ENCODE measurements around the gene KDM4C.
A peak's percentile ranks its signal among the peaks of the same experiment; 100 is the strongest.

Gene KDM4C

DNA sequence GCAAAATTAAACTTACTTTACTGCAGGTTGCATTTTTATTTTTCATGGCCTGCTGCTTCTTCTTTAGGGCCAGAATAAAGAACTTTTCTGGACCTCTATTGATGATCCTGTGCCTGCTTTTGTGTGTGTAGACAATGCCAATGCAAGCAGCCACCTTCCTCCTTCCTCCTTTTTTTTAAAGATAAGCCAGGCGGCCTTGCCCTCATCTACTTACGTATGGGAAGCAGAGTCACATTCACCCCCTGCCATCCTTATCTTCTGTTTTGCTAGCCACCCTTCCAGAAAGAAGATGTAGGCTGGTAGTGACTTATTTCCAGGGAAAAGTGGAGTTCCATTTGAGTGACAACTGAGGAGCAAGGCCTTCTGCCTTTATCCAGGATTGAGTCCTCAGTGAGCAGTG is 122.9 kb downstream of the KDM4C start:
- no peak overlapping the region for H3K27ac Mint-ChIP-seq
- peaks cover 9% of the 10 kb centered on the region for H3K36me3 Mint-ChIP-seq (ENCODE audit: low read depth)
- H3K4me1 Mint-ChIP-seq (ENCODE audit: low read depth), result peaks cover 7% of the 10 kb centered on the region
- no peaks in the 10 kb centered on the region for H3K9me3 Mint-ChIP-seq
- H3K4me3 Mint-ChIP-seq, result no peak overlapping the region
- no peaks in the 10 kb centered on the region for H3K27me3 Mint-ChIP-seq (ENCODE audit: low read depth)

DNA sequence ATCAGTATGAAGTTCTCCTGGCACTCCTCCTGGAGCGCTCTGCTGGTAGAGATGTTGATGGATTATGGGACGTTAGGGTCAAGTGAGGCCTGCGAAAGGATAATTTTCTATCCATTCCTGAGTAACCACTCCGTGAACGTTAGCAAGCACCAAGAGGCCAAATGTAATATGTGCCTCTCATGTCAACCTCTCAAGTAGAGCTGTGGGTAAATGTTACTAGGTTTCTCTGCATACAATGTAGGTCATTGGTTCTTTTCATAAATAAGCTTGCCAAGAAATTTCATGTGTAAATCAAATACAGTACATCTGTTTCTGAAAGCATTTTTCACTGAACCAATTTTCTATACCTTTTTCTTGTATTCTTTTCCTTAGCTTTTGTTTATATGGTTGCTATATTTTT is 126.3 kb downstream of the KDM4C start:
- peaks cover 19% of the 10 kb centered on the region for H3K36me3 Mint-ChIP-seq (ENCODE audit: low read depth)
- no peak overlapping the region for H3K4me3 Mint-ChIP-seq
- H3K9me3 Mint-ChIP-seq, result no peaks in the 10 kb centered on the region
- no peaks in the 10 kb centered on the region for H3K27me3 Mint-ChIP-seq (ENCODE audit: low read depth)
- H3K27ac Mint-ChIP-seq, result no peak overlapping the region
- H3K4me1 Mint-ChIP-seq (ENCODE audit: low read depth), result peaks cover 2% of the 10 kb centered on the region

DNA sequence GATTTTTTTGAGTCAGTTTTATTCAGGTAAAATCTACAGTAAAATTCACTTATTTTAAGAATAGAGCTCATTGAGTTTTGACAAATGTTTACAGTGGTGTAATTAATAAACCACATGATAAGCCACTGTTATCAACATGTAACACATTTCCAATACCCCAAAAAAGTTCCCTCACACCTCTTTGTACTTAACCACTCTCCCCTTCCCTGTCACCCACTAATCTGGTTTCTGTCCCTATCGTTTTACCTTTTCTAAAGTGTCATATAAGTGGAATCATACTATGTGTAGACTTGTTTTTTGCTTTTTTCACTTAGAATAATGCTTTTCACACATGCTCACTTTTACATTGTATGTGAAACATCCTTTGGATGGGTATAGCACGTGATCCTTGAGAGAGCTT is 127.2 kb downstream of the KDM4C start:
- no peaks in the 10 kb centered on the region for H3K27me3 Mint-ChIP-seq (ENCODE audit: low read depth)
- peaks cover 2% of the 10 kb centered on the region for H3K4me1 Mint-ChIP-seq (ENCODE audit: low read depth)
- peaks cover 20% of the 10 kb centered on the region for H3K36me3 Mint-ChIP-seq (ENCODE audit: low read depth)
- H3K4me3 Mint-ChIP-seq, result no peak overlapping the region
- no peaks in the 10 kb centered on the region for H3K9me3 Mint-ChIP-seq
- H3K27ac Mint-ChIP-seq, result no peak overlapping the region

DNA sequence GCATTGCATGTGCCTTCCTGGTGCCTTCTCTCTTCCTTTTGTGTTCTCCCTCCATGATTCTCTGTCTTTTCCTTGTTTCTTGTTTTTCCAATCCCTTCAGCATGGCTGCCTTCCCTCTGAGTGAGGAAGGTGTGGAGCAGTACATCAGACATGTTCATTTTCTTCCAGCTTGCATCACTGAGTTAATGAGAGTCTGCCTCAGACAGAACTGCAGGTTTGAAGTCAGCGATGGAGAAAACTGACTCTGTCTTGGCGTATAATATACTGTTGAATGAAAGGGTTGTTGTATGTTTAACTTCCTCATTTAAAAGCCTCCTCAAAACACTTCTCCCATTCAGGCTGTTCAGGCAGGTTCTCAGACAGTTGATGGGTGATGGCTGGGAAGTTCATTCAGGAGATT is 129.3 kb downstream of the KDM4C start:
- no peak overlapping the region for H3K4me3 Mint-ChIP-seq

DNA sequence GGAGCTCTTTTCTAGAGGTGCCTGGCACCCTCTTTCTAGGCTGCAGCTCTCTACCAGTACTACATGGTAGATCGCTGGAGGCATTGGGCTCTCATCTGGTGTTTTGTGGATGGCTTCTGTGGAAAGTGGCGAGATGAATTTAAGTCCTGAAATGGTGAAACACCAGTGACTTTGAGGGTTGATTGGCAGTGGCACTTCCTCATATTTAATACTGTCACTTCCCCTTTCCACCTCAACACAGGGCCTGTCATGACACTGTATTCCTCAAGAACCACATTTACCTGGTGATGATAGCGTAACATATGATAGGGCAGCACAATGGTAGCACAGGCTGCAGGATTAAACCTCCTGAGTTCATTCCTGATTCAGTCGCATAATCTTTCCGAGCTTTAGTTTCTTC is 132.1 kb downstream of the KDM4C start:
- H3K9me3 Mint-ChIP-seq, result no peaks in the 10 kb centered on the region
- peaks cover 30% of the 10 kb centered on the region for H3K36me3 Mint-ChIP-seq (ENCODE audit: low read depth)
- H3K27me3 Mint-ChIP-seq (ENCODE audit: low read depth), result no peaks in the 10 kb centered on the region
- peaks cover 18% of the 10 kb centered on the region for H3K4me1 Mint-ChIP-seq (ENCODE audit: low read depth)
- no peak overlapping the region for H3K4me3 Mint-ChIP-seq
- H3K27ac Mint-ChIP-seq, result no peak overlapping the region

More for the DNA sequence above, 129.3 kb downstream of the KDM4C start:
- Mint-ChIP-seq H3K27me3 (ENCODE audit: low read depth) (no peaks in the 10 kb centered on the region), H3K36me3 (ENCODE audit: low read depth) (peaks cover 20% of the 10 kb centered on the region), H3K27ac (no peak overlapping the region), H3K4me1 (ENCODE audit: low read depth) (peaks cover 2% of the 10 kb centered on the region), H3K9me3 (no peaks in the 10 kb centered on the region)

DNA sequence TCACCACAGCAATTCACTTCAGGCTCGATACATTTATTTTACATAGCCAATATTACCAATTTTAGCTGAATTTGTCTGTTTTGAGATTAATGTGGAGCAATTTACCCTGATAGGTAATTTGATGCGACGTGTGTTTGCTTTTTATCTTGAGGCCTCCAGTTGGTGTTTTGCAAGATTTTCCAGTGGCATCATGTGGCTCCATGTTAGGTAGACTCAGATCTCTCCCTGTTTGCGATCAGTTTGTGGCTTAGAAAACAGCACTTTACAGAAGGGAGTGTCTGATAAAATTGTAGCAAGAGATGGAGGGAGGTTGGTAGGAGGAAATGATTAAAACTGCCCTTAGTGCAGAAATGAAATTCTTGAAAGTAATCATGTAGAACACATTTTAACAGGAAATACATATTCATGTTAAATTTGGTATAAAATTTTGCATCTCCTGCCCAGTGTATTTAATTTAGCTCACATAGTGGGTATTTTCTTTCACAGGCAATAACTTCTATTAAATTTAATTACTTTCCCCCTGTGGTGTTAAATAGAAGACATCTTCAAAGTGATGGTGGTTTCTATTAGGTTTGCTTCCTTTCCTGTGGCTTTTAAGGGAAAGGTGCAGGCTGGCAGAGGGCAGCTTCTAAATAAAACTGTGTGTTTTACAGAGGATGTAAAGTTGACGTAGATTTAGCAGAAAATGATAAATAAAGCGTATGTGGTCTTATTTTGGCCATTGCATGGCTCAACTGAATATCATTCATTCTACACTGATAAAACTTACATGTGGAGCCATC is 135.8 kb downstream of the KDM4C start:
- Mint-ChIP-seq H3K9me3 (no peaks in the 10 kb centered on the region), H3K4me1 (ENCODE audit: low read depth) (peaks cover 29% of the 10 kb centered on the region), H3K27ac (peak overlapping the region; percentile 64), H3K4me3 (peak overlapping the region; percentile 57), H3K27me3 (ENCODE audit: low read depth) (no peaks in the 10 kb centered on the region), H3K36me3 (ENCODE audit: low read depth) (peaks cover 30% of the 10 kb centered on the region)

DNA sequence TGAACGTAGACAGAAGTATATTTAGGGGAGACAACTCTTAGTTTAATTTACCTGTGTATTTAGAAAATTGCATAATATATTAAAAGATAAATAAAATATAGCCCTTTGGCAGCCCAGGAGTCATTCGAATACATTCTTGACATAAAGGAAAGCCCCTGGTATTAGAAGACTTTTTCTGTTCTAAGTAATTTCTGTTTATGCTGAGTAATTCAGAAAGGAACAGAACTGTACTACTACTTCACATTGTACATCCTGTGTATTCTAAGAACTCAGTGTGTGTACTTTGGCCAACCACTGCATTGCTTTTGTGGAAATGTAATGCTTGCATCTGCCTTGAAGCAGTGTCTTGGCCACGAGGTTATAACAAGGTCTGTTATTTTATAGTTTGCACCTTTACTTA is 136.4 kb downstream of the KDM4C start:
- peak overlapping the region; percentile 57 for H3K4me3 Mint-ChIP-seq
- peaks cover 29% of the 10 kb centered on the region for H3K4me1 Mint-ChIP-seq (ENCODE audit: low read depth)
- H3K36me3 Mint-ChIP-seq (ENCODE audit: low read depth), result peaks cover 30% of the 10 kb centered on the region

DNA sequence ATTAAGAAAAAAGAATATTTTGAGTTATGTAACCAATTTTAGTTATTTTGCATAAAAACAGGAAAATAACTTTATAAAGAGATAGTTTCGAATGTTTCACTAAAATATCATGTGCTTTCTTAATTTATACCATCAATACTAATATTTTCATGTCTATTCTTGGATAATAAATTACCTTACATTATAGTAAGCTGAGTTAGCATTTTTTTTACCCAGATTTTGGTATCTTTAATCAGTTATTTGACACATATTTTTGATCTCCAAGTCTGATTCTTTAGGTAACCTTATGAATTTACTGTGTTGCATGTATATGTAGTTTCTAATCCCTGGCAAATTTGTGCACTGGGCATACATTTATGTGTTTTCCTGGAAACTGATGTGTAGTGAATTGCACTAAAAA is 138.0 kb downstream of the KDM4C start:
- H3K9me3 Mint-ChIP-seq, result no peaks in the 10 kb centered on the region
- H3K4me3 Mint-ChIP-seq, result no peak overlapping the region
- no peaks in the 10 kb centered on the region for H3K27me3 Mint-ChIP-seq (ENCODE audit: low read depth)
- H3K36me3 Mint-ChIP-seq (ENCODE audit: low read depth), result peaks cover 28% of the 10 kb centered on the region
- H3K4me1 Mint-ChIP-seq (ENCODE audit: low read depth), result peaks cover 37% of the 10 kb centered on the region
- H3K27ac Mint-ChIP-seq, result no peak overlapping the region

More for the DNA sequence above, 136.4 kb downstream of the KDM4C start:
- Mint-ChIP-seq H3K27ac (peak overlapping the region; percentile 64), H3K9me3 (no peaks in the 10 kb centered on the region), H3K27me3 (ENCODE audit: low read depth) (no peaks in the 10 kb centered on the region)

DNA sequence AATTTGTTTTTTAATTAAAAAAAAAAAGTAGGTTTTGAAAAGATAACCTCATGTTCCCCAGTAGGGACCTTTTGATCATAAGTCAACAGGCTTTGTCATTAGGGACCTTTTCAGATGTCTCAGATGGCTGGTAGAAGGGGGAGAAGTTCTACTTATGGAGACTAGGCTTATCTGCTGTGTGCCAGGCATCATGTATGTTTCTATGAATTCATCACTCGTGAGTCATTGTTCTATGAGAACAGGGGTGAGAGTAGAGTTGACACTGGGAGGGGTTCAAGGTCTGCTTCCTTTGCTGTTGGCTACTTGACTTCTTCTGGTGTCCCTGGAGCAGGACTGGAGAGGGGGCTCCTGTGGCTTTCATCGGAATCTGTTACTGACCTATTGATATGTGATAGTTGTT is 138.8 kb downstream of the KDM4C start:
- Mint-ChIP-seq H3K4me1 (ENCODE audit: low read depth) (peaks cover 45% of the 10 kb centered on the region), H3K27me3 (ENCODE audit: low read depth) (no peaks in the 10 kb centered on the region), H3K36me3 (ENCODE audit: low read depth) (peaks cover 28% of the 10 kb centered on the region), H3K4me3 (no peak overlapping the region), H3K27ac (no peak overlapping the region), H3K9me3 (no peaks in the 10 kb centered on the region)

DNA sequence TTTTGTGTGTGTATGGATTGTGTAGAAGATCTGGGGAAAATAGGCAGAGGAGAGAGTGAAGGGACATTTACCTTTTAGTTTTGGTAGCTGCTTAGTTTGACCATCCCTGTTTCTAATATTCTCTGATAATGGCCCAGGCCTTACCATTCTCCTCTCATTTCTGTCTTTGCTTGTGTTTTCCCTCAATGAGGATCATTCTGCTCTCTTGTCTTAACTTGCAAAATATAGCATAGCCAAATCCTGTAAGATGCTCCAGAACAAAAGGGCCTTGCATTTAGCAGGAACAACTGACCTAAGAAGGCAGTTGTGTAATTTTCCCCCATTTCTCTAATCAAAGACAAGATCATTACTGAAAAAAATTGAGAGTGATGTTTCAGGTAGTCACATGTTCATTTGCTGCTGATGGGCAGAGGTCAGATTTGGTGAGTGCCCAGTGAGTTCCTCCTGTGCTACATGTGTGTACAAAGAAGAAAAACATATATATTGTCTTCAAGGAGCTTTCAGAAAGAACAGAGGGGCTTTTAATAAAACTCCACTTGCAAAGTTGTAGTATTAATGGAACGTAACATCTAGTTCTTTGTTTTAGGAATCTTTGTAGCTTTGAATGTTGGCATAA is 139.5 kb downstream of the KDM4C start:
- H3K4me1 Mint-ChIP-seq (ENCODE audit: low read depth), result peaks cover 48% of the 10 kb centered on the region
- H3K27me3 Mint-ChIP-seq (ENCODE audit: low read depth), result no peaks in the 10 kb centered on the region
- no peaks in the 10 kb centered on the region for H3K9me3 Mint-ChIP-seq
- no peak overlapping the region for H3K27ac Mint-ChIP-seq
- no peak overlapping the region for H3K4me3 Mint-ChIP-seq
- peaks cover 31% of the 10 kb centered on the region for H3K36me3 Mint-ChIP-seq (ENCODE audit: low read depth)

DNA sequence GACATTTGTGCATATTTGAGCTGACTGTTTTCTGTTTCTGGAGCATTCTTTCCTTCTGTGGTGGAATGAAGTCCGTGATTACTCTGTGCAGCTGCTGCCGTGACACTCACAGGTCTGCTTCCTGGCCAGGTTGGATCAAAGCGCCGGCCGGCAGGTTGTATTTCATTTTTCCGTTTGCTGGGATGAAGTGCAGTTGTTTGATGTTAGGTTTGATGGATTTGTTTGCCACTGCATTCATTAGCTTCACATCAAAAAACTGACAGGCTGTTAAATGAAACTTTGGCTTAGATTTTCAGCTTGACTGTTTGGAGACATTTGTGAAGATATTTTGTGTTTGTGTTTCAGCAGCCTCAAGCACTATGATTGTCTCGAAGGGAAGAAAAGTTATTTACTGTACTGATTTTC is 140.1 kb downstream of the KDM4C start:
- Mint-ChIP-seq H3K9me3 (no peaks in the 10 kb centered on the region), H3K4me1 (ENCODE audit: low read depth) (peaks cover 53% of the 10 kb centered on the region), H3K27me3 (ENCODE audit: low read depth) (no peaks in the 10 kb centered on the region), H3K27ac (no peak overlapping the region), H3K4me3 (no peak overlapping the region), H3K36me3 (ENCODE audit: low read depth) (peaks cover 34% of the 10 kb centered on the region)

DNA sequence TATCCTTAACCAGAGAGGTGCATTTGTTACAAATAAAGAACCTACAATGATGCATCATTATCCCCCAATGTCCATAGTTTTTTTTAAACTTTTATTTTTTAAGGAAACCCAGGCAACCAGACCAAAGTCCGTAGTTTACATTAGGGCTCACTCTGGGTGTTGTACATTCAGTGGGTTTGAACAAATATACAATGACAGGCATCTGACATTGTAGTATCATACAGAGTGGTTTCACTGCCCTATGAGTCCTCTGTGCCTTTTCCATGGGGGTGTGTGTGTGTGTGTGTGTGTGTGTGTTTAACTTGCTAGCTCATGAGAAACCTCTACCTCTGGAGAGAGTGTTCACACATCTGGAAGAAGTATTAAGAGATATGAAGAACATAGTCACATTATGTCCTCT is 141.5 kb downstream of the KDM4C start:
- peaks cover 28% of the 10 kb centered on the region for H3K36me3 Mint-ChIP-seq (ENCODE audit: low read depth)

DNA sequence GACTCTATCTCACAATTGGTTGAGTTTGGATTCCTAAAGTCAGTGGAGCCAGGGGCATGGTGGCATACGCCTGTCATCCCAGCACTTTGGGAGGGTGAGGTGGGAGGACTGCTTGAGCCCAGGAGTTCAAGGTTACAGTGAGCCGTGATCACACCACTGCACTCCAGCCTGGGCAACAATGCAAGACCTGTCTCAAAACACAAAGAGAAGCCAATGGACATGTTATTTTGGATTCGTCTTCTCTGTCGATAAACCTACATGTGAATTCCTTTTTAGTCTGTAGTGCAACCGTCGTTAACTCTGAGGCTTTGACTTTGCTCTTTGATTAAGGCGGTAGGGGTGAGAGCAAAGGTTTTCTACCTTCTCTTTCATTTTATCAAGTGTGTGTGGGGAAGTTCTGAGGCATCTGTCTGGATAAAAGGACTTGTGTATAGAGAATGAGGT is 142.7 kb downstream of the KDM4C start:
- Mint-ChIP-seq H3K27me3 (ENCODE audit: low read depth) (no peaks in the 10 kb centered on the region), H3K4me3 (no peak overlapping the region), H3K27ac (no peak overlapping the region), H3K4me1 (ENCODE audit: low read depth) (peaks cover 32% of the 10 kb centered on the region), H3K36me3 (ENCODE audit: low read depth) (peaks cover 21% of the 10 kb centered on the region), H3K9me3 (no peaks in the 10 kb centered on the region)

More for the DNA sequence above, 141.5 kb downstream of the KDM4C start:
- H3K9me3 Mint-ChIP-seq, result no peaks in the 10 kb centered on the region
- H3K27me3 Mint-ChIP-seq (ENCODE audit: low read depth), result no peaks in the 10 kb centered on the region
- H3K4me3 Mint-ChIP-seq, result no peak overlapping the region
- peaks cover 44% of the 10 kb centered on the region for H3K4me1 Mint-ChIP-seq (ENCODE audit: low read depth)
- no peak overlapping the region for H3K27ac Mint-ChIP-seq

DNA sequence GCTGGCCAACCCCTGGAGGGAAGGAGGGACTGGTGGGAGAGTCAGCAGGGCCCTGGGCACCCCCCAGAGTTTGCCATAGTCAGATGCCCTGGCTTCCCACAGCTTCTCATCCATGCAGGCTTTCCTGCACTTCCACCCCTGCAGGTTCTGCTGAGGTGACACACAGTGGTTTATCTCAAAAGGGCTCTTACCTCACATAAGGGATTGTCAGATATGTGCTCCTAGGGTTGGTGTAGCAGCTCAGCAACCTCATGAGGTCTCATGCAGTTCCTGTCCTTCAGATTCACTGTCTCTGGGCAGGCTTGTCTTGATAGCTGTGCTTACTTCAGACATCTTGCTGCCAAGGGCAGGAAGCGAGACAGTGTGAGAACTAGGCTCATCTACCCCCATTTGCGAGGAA is 143.4 kb downstream of the KDM4C start:
- Mint-ChIP-seq H3K27ac (peak overlapping the region; percentile 67), H3K27me3 (ENCODE audit: low read depth) (no peaks in the 10 kb centered on the region), H3K36me3 (ENCODE audit: low read depth) (peaks cover 22% of the 10 kb centered on the region), H3K4me3 (no peak overlapping the region), H3K4me1 (ENCODE audit: low read depth) (peaks cover 30% of the 10 kb centered on the region), H3K9me3 (no peaks in the 10 kb centered on the region)

DNA sequence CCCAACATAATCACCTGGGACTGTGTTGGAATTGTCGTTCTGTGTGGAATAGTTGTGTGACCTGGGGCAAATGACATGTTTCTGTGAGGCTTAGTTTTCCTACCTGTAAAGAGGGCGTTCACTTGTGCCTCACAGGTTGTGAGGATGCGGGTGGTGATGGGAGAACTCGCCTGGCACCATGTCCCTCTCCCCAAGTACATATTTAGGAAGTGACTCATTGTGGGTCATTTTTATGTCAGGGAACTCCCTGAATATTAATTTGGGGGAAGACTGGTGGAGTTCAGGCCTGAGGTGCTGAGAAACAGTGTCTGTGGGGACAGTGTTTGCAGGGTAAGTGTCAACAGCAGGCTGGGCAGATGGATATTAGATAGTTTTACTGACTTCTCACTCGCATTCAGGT is 144.7 kb downstream of the KDM4C start:
- no peak overlapping the region for H3K27ac Mint-ChIP-seq
- no peak overlapping the region for H3K4me3 Mint-ChIP-seq
- peaks cover 17% of the 10 kb centered on the region for H3K36me3 Mint-ChIP-seq (ENCODE audit: low read depth)
- H3K9me3 Mint-ChIP-seq, result no peaks in the 10 kb centered on the region
- H3K27me3 Mint-ChIP-seq (ENCODE audit: low read depth), result no peaks in the 10 kb centered on the region
- H3K4me1 Mint-ChIP-seq (ENCODE audit: low read depth), result peaks cover 24% of the 10 kb centered on the region
